NCI-H748 treated with DMSO at 0.1 percent for 48 hours (cell line): ENCODE measurements around the gene UBAC2.
"Not testable (repeated sequence)": the region's sequence is repeated elsewhere in the genome, so short reads cannot be mapped to it uniquely, and the experiment has no call there.

Experiments used
- DNase-seq: peaks from one replicate; lab custom pipeline; 2025; lab: John Stamatoyannopoulos, UW

The UBAC2 gene

DNA sequence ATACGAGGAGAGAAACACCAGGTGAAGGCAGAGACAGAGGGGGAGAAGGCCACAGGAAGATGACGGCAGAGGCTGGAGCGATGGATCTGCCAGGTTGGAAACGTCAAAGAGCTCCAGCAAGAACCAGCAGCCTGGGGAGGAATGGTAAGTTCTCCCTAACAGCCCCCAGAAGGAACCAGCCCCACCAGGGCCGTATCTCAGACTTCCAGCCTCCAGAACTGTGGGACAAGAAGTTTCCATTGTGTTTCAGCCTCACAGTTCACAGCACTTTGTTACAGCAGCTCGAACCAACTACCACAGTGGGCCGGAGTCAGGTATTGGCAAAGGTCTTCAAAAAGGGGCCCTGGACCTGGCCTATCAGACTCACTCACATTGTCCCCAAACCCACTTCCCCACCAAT, 195.8 kb downstream of the UBAC2 start:
- no peak for DNase-seq

DNA sequence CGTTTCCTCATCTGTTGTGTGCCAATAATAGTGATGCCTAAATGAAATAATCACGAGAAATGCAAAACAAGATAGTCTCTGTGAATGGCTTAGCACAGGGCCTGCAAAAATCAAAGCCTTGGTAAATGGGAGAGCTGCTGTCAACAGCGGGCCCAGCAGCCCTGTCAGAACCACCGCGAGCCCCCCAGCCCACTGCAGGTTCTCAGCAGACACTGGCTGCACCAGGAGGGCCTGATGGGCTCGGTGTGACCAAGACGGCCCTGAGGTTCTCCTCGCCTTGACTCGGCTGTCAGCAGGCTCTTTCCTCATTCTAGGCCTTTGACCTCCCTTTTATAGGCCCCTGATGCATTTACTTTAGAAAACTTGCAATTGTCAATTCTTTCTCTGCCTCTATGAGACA, 197.4 kb downstream of the UBAC2 start:
- no peak for DNase-seq

DNA sequence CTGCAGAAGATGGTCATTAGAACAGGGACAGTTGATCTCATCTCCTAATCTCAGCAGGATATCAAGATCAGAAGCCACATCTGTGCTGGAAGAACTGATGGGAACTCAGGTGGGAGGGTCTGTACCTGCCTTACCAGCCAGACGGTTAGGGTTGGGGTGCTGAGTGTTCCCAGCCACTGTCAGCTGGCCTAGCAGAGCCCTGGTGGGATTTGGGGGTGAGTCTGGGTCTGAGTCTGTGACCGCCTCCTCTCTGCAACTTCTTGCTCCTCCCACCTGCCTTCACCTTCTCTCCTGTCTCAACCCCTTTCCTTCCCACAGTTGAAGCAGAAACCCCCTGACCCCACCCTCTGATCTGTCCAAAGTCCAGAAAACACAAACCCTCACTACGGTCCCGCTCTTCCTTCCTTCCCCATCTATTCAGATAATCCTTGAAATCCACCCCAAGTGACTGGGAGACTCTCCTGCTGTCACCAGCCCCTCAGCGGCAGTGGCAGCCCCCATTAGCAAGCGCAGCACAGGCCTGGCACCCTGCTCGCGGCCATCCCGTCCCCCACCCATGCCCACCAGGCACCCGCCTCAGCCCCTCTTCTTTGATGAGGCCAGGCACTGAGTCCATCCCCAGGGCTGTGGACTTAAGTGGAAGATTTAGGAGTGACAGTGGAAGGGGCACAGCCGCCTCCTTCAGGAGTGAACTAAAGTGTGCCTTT, 198.4 kb downstream of the UBAC2 start:
- DNase-seq: no peak

DNA sequence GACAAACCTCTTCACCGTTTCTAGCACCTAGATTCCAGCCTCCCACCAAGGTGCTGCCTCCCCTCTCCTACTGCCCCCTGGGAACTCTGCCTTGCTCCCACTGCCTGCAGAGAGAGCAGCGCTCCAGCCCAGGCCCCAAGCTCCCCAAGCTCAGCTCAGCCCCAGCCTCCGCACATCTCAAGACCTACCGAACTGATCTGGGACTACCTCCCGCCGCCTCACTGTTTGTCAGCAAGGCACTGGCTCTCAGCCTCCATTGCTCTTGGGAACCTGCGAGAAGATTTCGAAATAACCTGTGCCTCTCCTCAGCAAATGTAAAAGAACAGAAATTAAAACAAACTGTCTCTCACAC, 198.9 kb downstream of the UBAC2 start:
- DNase-seq: no peak

DNA sequence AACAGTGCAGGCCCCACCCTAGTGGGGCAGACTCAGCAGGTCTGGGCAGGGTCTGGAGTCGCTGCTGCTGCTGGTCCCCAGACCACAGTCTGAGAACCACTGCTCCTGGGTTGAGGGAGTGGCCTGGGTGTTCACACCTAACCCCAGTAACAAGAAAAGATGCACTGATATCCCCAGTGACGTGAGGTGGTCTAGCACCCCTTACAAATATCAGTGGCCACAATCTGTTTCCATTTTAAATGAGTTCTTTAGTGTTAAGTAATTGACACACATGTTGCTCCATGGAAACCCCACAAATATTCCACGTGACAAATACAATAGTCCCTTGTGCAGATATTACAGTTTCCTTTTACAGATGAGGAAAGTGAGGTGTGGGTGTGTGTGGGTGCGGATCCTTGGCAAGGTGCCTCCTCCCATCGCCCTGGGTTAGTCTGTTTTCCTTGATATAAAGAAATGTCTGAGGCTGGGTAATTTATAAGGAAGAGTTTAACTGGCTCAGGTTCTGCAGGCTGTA, 202.9 kb downstream of the UBAC2 start:
- DNase-seq: no peak

DNA sequence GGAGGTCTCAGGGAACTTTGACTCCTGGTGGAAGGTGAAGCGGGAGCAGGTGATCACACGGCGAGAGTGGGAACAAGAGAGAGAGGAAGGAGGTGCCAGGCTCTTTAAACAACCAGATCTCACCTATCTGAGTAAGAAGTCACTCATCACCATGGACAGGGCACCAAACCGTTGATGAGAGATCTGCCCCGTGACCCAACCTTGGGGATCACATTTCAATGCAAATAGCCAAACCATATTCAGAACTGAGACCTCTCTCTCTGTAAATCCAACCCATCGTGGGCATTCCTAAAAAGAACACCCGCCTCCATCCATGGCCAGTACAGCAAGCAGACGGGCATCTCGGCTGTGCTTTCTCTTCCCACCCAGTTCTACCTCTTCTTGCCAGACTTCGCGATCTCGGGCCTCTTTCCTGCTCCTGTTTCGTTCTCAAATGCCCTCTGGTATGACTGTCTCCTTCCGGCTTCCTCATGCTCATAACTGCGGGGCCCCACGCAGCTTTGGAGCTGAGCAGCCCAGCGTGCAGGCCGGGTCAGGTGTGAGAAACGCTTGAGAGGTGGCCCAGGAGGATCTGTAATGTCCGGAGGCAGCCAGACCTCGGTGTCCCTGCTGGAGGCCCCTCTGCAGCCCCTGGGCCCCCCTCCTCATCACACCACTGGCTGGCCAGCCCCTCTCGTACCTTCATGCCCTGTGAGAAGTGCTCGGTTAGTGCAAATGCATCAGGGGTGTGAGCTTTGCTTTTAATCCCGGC, 203.5 kb downstream of the UBAC2 start:
- DNase-seq: no peak

DNA sequence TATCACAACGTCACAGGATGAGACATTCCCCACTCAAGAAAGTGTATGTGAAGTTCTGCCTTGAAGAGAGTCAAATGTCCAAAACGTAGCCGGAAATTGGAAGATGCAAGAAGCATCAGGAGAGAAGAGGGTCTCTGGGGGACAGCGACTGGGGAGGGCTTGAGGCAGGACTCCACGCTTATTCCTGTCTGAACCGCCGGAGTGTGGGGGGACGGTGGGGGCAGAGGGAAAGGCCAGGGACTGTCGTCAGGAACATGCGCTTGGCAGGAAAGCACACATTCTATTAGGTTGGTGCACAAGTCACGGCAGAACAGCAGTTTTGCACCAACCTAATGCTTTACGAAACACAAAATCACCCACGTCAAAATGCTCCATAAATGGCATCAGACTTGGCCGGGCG, 205.3 kb downstream of the UBAC2 start:
- no peak for DNase-seq

DNA sequence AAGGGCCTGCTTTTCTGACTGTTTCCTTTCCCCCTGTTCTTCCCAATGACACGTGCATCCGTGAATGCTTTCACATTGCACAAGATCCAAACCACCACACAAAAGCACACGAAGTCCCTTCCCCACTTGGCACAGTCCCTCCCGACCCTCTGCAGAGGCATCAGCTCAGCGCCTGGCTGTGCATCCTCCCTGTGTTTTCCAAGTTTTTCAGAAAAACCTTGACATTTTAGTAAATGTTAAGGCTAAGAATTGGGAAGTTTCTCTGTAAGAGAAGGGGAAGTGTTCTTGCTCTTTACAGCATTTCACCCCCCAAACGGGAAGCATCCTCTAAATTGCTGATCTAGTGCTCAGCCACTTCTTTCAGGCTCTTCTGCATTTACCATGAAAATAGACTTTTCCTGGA, 206.1 kb downstream of the UBAC2 start:
- no peak for DNase-seq

DNA sequence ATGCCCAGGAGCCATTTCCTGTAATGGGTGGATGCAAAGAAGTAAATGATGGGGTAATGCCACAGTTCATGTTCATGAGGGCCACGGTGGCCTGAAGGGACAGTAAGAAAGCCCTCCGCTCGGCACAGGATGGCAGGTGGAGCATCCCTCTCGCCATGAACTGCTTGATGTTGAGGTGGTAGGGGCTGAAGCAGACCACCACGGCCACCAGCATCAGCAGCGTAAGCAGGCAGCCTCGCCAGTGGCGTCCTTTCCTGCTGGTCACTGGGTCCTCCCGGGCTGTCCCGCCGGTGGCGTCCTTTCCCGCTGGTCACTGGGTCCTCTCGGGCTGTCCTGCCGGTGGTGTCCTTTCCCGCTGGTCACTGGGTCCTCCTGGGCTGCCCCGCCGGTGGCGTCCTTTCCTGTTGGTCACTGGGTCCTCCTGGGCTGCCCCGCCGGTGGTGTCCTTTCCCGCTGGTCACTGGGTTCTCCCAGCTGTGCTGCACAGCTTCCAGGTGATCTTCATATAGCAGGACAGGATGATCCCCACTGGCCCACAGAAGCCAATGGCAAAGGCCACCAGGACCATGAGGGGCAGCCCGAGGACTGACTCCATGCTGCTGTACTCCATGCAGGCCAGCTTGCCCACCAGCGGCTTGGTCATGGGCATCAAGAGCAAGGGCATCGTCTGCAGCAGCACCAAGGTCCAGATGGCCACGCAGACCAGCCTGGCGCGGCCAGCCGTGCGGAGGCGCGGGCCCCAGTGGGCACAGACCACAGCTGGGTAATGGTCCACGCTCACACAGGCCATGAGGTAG, 207.4 kb downstream of the UBAC2 start:
- no peak for DNase-seq

DNA sequence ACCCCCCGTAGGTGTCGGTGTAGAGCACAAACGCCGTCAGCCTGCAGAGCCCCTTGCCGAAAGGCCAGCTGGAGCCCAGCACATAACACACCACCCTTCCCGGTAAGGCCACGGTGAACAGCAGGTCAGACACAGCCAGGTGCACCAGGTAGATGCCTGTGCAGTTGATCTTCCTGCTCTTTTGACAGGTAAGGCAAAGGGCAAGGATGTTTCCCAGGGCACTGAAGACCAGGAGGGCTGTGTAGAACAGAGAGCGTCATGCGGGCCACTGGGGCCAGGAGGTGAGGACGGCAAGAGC, 208.0 kb downstream of the UBAC2 start:
- no peak for DNase-seq

DNA sequence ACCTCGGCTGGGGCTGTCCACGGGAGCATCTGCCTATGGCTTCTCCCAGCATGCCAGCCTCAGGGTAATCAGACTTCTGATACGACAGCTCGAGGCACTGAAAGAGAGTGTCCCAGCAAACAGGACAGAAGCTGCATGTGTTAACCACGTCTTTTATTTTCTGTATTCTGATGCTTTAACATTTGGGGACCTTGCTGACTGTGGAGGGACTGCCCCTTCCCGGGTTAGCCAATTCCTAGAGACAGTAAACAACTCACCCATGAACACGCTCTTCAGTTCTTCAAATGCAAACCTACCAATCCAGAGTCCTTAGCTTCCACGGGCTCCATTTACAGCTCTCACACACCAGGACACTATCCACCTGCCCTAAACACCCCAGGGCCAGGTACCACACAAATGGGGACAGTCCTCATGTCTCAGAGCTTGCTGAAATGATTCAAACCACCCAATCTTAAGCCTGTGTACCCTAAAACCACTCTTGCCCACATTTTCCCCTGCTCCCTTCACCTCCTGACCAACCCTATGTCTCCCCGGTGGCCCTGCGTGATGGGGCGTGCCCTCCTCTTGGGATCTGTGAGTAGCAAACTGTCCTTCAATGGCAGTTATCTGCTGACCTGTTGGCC, 208.9 kb downstream of the UBAC2 start:
- not testable (repeated sequence) for DNase-seq

DNA sequence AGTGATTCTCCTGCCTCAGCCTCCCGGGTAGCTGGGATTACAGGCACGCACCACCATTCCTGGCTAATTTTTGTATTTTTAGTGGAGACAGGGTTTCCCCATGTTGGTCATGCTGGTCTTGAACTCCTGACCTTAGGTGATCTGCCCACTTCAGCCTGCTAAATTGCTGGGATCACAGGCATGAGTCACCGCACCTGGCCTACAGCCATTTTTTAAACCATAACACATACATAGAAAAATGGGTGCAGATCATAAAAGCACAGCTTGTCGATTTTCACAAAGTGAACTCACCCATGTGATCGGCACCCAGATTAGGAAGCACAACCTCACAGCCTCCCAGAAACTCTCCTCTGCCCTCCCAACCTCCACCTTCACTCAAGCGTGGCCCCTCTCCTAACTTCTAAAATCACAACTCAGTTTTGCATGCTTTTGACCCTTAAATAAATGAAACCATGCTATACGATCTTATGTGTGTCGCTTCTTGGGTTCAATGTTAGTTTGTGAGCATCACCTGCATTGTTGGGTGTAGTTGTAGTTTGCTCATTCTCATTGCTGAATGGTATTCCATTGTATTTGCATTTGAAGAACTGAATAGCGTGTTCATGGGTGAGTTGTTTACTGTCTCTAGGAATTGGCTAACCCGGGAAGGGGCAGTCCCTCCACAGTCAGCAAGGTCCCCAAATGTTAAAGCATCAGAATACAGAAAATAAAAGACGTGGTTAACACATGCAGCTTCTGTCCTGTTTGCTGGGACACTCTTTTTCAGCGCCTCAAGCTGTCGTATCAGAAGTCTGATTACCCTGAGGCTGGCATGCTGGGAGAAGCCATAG, 210.2 kb downstream of the UBAC2 start:
- DNase-seq: not testable (repeated sequence)

DNA sequence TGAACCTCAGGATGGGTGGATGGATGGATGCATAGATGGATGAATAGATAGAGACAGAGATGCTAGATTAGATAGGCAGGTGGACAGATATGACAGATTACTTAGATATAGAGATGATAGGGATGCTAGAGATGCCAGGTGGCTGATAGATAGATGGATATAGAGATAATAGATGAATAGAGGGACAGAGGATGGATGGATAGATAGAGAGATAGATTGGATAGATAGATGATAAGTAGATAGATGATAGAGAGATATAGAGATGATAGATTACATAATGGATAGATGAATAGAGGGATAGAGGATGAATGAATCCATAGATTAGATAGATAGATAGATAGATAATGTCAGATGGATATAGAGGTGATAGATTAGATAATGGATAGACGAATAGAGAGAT, 212.2 kb downstream of the UBAC2 start:
- DNase-seq: no peak

DNA sequence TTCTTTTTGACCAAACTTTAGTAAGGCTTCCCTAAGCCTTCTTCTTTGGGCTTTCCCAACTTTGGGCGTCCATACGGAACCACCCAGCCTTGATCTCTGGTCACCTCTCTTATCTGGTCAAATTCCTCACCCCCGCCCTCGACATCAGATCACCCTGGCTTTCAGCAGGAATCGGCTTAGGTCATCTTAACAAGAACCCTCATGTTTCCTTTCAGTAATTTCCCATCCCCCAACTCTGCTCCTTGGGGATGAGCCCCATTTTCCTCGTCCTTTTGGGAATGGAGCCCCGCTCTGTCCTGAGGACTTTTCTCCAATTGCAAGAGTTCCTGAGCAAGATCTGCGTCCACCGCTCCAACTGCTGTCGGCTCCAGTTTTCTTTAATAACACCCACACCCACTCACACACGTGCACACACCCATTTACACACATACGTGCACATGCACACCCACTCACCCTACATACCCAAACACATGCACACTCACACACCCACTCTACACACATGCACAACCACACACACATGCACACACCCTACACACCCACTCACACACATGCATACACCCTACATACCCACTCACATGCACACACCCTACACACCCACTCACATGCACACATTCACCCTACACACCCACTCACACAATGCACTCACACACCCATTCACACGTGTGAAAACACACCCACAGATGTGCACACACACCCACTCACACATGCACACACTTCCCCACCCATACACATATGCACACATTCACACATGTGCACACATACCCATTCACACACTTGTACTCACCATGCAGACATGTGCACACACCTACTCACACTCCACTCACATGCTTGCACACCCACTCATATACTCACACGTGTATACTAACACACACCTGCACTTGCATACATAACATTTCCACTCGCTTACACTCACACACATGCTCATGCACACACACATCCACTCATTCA, 213.7 kb downstream of the UBAC2 start:
- no peak for DNase-seq

DNA sequence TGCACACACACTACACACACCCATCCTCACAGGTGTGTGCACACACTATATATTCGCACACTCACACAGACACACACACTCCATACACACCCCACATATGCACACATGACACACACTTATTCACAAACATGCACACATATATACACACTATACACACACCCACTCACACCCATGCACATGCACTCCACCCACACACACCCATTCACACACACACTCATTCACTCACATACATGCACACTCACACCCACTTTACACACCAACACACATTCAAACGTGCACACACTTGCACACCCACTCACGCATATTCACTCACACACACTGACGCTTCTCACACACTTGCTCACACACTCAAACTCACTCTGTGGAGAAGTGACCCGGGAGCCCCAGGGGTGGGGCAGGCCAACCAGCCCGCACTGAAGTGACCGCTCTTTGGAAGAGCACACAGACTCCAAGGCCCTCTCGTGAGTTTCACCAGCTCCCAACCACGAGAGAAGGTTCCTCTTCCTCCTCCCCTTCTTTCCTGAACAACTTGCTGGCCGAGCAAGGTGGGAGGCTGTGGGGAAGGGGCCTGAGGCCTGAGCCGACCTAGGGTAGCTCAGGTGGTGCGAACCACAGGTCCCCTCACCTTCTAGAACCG, 214.5 kb downstream of the UBAC2 start:
- DNase-seq: no peak

DNA sequence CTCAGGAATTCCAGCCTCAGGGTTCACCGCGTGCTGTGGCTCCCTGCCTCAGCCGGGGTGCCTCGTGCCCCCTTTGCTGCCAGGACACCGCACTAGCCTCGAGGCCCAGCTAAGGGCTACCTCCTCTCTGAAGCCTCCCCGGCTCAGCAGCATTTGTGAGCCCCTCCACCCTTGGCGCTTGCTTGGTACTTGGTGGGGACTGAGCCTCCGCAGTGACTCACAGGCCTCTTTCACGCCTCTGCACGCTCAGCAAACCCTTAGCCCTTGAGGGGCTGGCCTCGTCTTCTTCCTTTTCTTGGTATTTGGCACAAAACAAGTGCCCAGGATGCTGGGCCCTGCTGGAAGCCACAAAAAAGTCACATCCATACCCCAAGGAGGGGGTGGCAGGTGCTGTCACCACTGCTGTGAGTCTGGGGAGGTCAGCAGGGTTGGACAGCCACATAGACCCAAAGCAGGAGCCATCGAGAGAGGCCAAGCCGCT, 215.2 kb downstream of the UBAC2 start:
- no peak for DNase-seq

DNA sequence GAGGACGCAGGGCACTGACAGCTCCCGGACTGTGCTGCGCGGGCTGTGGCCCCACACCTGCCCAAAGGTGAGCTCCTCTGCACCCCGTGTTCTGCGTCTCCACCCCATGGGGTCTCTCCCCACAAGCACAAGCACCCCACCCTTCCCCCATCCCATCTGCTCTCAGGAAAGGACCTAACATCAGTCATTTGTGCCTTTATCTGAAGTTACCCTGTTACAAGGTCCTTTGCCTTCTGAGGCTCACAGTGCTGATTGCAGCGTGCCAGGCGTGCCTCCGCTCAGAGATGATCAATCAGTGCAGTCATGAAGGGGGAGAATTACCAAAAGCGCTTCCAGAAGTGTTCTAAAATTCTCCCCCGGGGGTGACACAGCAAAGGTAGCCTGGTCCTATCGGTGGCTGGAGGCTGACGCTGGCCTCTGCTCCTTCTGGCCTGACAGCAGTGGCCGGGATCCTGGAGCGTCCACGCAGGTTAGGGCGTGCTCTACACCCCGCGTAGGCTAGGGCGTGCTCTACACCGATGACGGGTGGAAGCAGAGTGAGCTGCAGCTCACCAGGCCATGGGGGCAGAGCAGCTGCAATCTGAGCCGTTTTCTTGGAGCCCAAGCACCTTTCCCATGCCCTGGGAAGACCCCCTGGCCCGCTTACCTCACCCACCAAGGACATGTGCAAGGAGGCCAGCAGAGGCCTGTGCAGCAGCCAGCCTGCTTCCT, 215.9 kb downstream of the UBAC2 start:
- no peak for DNase-seq

DNA sequence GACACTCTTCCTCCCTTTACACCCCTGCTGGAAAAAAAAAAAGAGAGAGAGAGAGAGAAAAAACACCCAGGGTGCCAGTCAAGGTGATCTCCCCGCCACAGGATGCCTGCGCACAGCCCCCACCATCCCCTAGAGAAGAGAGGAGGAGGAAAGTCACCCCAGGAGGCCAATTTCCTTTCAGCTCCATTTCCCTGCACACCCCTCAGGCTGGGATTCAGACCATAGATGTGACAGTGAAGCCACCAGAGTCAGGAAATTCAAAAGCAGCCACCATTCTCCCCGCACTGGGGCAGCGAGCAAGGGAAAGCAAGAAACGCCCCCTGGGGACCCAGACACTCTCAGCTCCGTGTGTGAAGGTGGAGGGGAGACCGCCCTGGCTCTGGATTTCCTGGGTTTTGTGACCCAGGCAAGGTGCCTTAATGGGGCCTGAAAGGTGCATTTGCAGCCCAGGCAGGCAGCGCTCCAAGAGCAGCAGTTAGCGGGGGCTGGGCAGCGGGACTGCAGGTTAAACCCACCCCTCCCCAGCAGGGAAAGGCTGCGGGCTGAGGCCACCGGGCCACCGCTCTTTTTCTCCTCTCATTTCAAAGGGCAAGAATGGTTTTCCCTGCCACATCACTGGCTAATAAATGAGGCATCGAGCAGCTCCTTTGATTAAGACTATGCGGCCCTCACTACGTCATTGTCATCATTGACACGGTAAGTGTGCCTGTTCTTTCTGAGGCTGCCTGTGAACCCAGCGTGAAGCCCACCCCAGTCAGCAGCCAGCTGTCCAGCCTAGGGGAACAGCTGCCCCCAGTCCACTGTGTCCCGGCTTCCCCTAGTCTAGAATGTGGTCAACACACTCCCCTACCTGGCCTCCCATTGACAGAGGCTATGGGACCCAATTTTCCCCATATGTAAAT, 216.8 kb downstream of the UBAC2 start:
- no peak for DNase-seq
